PC-3 (cell line): ENCODE results near the gene TCF12. TPM values are rescaled to one million over a fixed set of nuclear protein-coding genes. Genes with fewer than 3 reads are reported as not detected.

Experiments used
- ATAC-seq: fragments of 200-7000 bp; cut with Tn5 transposase; 2 replicates; pipeline ENCODE4 v1.9.1; 2020; ENCODE audit warnings: mild to moderate bottlenecking, moderate library complexity
- BruUV-seq: library from RNA; stranded (reverse); fragments of 400-500 nt; replicated peaks from 2 replicates; lab custom pipeline; 2021; lab: Mats Ljungman, UMichigan
- CTCF ChIA-PET: fragments of 300-600 bp; sonication (Branson Sonifier 250); formaldehyde crosslinking; loops from one replicate; lab custom pipeline; 2022; ENCODE audit warnings: antibody characterized with exemption; lab: Charles Lee
- POLR2A ChIA-PET: fragments of 300-600 bp; sonication (Branson Sonifier 250); formaldehyde crosslinking; loops from one replicate; lab custom pipeline; 2022; ENCODE audit warnings: antibody characterized with exemption; ENCODE audit not compliant: unreplicated experiment; lab: Charles Lee
- DNase-seq: peaks from one replicate; pipeline ENCODE4 v3.0.0-alpha.2; 2015
- H2AFZ ChIP-seq: fragments of 300-600 bp; sonication (generic); 2 replicates; pipeline ENCODE4 v1.6.0; 2016; ENCODE audit warnings: antibody characterized with exemption, low read length
- H3F3A ChIP-seq: fragments of 300-600 bp; sonication (generic); one replicate; pipeline ENCODE4 v1.6.0; 2017; ENCODE audit warnings: antibody characterized with exemption, low read length, control low read depth, mild to moderate bottlenecking; ENCODE audit not compliant: unreplicated experiment
- H3K27ac ChIP-seq: fragments of 300-600 bp; sonication (generic); 2 replicates; pipeline ENCODE4 v1.5.1; 2016; ENCODE audit warnings: mild to moderate bottlenecking, low read length
- H3K27me3 ChIP-seq: fragments of 300-600 bp; sonication (generic); 2 replicates; pipeline ENCODE4 v1.6.1; 2016; ENCODE audit warnings: low read length, mixed read lengths
- H3K36me3 ChIP-seq: fragments of 300-600 bp; sonication (generic); 2 replicates; pipeline ENCODE4 v1.6.1; 2016; ENCODE audit warnings: low read depth, mixed run types, low read length, mixed read lengths
- H3K4me1 ChIP-seq: fragments of 300-600 bp; sonication (generic); 2 replicates; pipeline ENCODE4 v1.5.1; 2016; ENCODE audit warnings: low read length; ENCODE audit not compliant: insufficient read depth
- H3K4me2 ChIP-seq: fragments of 300-600 bp; sonication (generic); 2 replicates; pipeline ENCODE4 v1.6.0; 2016; ENCODE audit warnings: low read length
- H3K4me3 ChIP-seq: fragments of 300-600 bp; sonication (generic); 2 replicates; pipeline ENCODE4 v1.5.1; 2016; ENCODE audit warnings: mild to moderate bottlenecking, low read length, mixed read lengths
- H3K79me2 ChIP-seq: fragments of 300-600 bp; sonication (generic); 2 replicates; pipeline ENCODE4 v1.6.1; 2017; ENCODE audit warnings: low read length, mixed read lengths
- H3K9ac ChIP-seq: fragments of 300-600 bp; sonication (generic); 2 replicates; pipeline ENCODE4 v1.6.0; 2016; ENCODE audit warnings: mild to moderate bottlenecking, low read length
- H3K9me2 ChIP-seq: fragments of 300-600 bp; sonication (generic); replicated peaks from 2 replicates; pipeline ENCODE4 v1.6.1; 2016; ENCODE audit warnings: mixed run types, low read length, mixed read lengths
- H3K9me3 ChIP-seq: fragments of 300-600 bp; sonication (generic); 2 replicates; pipeline ENCODE4 v1.6.1; 2016; ENCODE audit warnings: low read length, mixed read lengths
- H4K20me1 ChIP-seq: fragments of 300-600 bp; sonication (generic); 2 replicates; pipeline ENCODE4 v1.6.1; 2016; ENCODE audit warnings: low read length, mixed read lengths
- EZH2 ChIP-seq: fragments of 300-600 bp; sonication (generic); IDR thresholded peaks from one replicate; pipeline ENCODE4 v1.6.1; 2017; ENCODE audit warnings: antibody characterized with exemption, mild to moderate bottlenecking, low read length; ENCODE audit not compliant: unreplicated experiment
- EZH2phosphoT487 ChIP-seq: fragments of 300-600 bp; sonication (generic); IDR thresholded peaks from 2 replicates; pipeline ENCODE4 v1.6.1; 2018; ENCODE audit warnings: mild to moderate bottlenecking, antibody characterized with exemption, low read length, borderline replicate concordance
- intact Hi-C: fragments of 100-400 bp; cut with micrococcal nuclease; formaldehyde crosslinking; loops from 2 replicates; pipeline ENCODE4 v1.9.0; 2023
- total RNA-seq: library from RNA; depleted of rRNA; stranded (reverse); fragments of >200 nt; gene quantifications from 2 replicates; pipeline ENCODE4 v1.2.3, GENCODE V29; 2014
- TF ChIP-seq, protein P1 (sequence below): fragments of 300-600 bp; sonication (generic); conservative IDR thresholded peaks from 2 replicates; pipeline ENCODE4 v1.5.1; 2017; ENCODE audit warnings: antibody characterized with exemption, low read depth, mild to moderate bottlenecking, low read length

TCF12 gene
- total RNA-seq, 1 experiment from 2014 or later: 103 TPM

DNA sequence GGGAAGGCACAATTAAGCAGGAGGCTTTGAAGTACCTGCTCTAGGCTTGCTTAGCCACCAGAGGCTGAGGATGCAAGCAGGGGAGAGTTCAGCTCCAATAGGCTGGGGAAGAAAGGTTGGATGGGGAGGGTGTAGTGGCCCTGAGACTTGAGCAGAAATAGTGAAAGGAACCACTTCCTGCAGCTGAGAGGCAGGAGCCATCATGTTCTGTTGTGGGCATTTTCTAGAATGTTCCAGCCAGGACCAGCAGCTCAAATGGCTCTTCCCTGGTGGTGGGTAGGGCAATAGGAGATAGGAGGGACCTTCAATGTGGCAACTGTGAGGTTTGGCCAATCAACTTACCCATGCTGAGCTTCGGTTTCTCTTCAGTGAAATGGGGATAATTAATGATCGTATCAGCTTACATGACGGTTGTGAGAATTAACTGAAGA lies 378.7 kb downstream of the TCF12 start:
- no peak overlapping the region for H3K27ac ChIP-seq
- intact Hi-C loops: no loop called here
- no TSS peak for BruUV-seq

DNA sequence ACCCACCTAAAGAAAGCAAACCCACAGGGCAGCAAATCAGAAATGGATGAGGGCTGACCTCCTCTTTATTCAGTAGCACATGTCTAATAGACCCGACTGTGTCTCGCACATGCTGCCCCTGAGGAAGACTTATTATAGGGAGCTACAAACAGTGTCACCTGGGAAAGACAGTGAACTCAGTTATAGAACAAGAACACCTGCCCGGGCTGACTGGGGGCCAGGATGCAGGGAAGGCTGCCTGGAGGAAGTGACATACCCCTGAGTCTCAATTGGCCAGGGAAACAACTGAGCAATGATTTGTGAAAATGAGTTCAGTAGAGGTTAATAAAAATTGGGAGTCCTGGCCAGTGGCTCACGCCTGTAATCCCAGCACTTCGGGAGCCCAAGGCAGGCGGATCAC lies 379.2 kb downstream of the TCF12 start:
- ChIA-PET POLR2A (no interaction called here), CTCF (no interaction called here)
- Histone ChIP-seq H3K79me2 (no peaks in the 10 kb centered on the region), H3K9me2 (no peaks in the 10 kb centered on the region), H3K36me3 (no peaks in the 10 kb centered on the region), H3K27me3 (no peaks in the 10 kb centered on the region), H3K27ac (no peak overlapping the region), H3K4me1 (no peaks in the 10 kb centered on the region), H3K4me3 (no peak overlapping the region), H2AFZ (no peak overlapping the region), H3K9me3 (no peaks in the 10 kb centered on the region), H3K4me2 (no peak overlapping the region), H3K9ac (no peak overlapping the region), H3F3A (no peaks in the 10 kb centered on the region), H4K20me1 (no peaks in the 10 kb centered on the region)
- TF ChIP-seq, protein P1, sequence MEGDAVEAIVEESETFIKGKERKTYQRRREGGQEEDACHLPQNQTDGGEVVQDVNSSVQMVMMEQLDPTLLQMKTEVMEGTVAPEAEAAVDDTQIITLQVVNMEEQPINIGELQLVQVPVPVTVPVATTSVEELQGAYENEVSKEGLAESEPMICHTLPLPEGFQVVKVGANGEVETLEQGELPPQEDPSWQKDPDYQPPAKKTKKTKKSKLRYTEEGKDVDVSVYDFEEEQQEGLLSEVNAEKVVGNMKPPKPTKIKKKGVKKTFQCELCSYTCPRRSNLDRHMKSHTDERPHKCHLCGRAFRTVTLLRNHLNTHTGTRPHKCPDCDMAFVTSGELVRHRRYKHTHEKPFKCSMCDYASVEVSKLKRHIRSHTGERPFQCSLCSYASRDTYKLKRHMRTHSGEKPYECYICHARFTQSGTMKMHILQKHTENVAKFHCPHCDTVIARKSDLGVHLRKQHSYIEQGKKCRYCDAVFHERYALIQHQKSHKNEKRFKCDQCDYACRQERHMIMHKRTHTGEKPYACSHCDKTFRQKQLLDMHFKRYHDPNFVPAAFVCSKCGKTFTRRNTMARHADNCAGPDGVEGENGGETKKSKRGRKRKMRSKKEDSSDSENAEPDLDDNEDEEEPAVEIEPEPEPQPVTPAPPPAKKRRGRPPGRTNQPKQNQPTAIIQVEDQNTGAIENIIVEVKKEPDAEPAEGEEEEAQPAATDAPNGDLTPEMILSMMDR: no peak
- BruUV-seq: no TSS peak
- intact Hi-C loops: no loop called here
- no peak for ATAC-seq
- no peak for DNase-seq

More for the DNA sequence above, 378.7 kb downstream of the TCF12 start:
- TF ChIP-seq EZH2phosphoT487 (no peak), EZH2 (no peak)
- TF ChIP-seq, protein P1: no peak
- no peaks in the 10 kb centered on the region for H3K9me2 ChIP-seq
- CTCF ChIA-PET: no interaction called here
- no peaks in the 10 kb centered on the region for H3K4me1 ChIP-seq
- H3K9me3 ChIP-seq: no peaks in the 10 kb centered on the region
- H2AFZ ChIP-seq: no peak overlapping the region
- H4K20me1 ChIP-seq: no peaks in the 10 kb centered on the region
- H3K4me3 ChIP-seq: no peak overlapping the region
- no peaks in the 10 kb centered on the region for H3F3A ChIP-seq
- DNase-seq (no peak), ATAC-seq (no peak)
- H3K79me2 ChIP-seq: no peaks in the 10 kb centered on the region
- no peak overlapping the region for H3K9ac ChIP-seq
- no peak overlapping the region for H3K4me2 ChIP-seq
- POLR2A ChIA-PET: no interaction called here
- no peaks in the 10 kb centered on the region for H3K27me3 ChIP-seq
- H3K36me3 ChIP-seq: no peaks in the 10 kb centered on the region

DNA sequence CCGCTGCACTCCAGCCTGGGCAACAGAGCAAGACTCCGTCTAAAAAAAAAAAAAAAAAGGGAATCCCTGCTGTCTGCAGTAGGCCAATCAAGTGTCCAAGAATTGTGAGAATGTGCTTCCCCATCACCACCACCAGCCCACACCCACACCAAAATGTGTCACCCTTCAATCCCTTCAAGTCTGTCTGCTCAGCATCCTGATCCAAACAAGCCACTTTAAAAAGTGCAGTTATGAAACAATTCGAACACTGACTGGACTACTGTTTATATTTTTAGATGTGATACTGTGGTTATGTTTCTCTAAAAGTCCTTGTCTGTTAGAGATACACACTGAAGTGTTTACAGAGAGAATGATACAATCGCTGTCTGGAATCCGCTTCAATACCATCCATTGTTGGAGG lies 379.8 kb downstream of the TCF12 start:
- TF ChIP-seq EZH2 (no peak), EZH2phosphoT487 (no peak)
- TF ChIP-seq, protein P1: no peak
- H3K4me1 ChIP-seq: no peaks in the 10 kb centered on the region
- no peaks in the 10 kb centered on the region for H3K9me3 ChIP-seq
- ChIA-PET POLR2A (no interaction called here), CTCF (no interaction called here)
- BruUV-seq: no TSS peak
- H3K36me3 ChIP-seq: no peaks in the 10 kb centered on the region
- H3K4me2 ChIP-seq: no peak overlapping the region
- intact Hi-C loops: no loop called here
- no peaks in the 10 kb centered on the region for H3K9me2 ChIP-seq
- H3K27me3 ChIP-seq: no peaks in the 10 kb centered on the region
- H4K20me1 ChIP-seq: no peaks in the 10 kb centered on the region
- H3K4me3 ChIP-seq: no peak overlapping the region
- ATAC-seq: no peak
- no peaks in the 10 kb centered on the region for H3K79me2 ChIP-seq
- no peak for DNase-seq
- H3K9ac ChIP-seq: no peak overlapping the region
- H2AFZ ChIP-seq: no peak overlapping the region
- no peaks in the 10 kb centered on the region for H3F3A ChIP-seq
- H3K27ac ChIP-seq: no peak overlapping the region
